Choroid plexus epithelial cell (primary cell): ENCODE measurements around the gene CFAP73.

Experiments
- DNase-seq: peaks from one replicate; pipeline ENCODE4 v3.0.0-alpha.2; 2010; ENCODE audit warnings: low read depth
- H3K4me3 ChIP-seq: 2 replicates; pipeline ENCODE4 v1.5.1; 2011; ENCODE audit warnings: low read depth, mild to moderate bottlenecking, control low read depth, low read length, moderate library complexity
- CTCF ChIP-seq: conservative IDR thresholded peaks from 2 replicates; pipeline ENCODE4 v1.5.1; 2011; ENCODE audit warnings: low read depth, mild to moderate bottlenecking, control low read depth, inconsistent platforms, low read length, moderate library complexity

Gene CFAP73

DNA sequence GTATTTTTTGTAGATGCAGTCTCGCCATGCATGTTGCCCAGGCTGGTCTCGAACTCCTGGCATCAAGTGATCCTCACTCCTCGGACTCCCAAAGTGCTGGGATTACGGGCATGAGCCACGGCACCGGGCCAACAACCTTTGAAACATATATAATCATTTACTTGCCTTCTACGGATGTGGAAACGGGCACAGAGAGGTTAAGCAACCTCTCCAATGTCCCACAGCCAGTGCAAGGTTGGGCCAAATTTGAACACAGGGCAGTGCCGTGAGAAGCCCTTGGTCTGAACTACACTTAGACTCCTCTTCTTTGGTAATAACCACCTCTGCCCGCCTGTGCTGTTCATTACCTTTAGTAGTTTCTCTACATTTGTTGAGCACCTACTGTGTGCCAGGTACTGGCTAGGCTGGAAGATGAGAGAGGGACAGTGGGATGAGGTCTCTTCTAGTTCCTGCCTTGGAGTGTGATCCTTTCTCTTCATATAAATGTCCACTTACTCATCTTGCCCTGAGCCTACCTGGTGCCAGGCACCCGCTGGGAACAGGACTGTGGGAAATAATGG, 33.6 kb downstream of the CFAP73 start:
- no peak for TF ChIP-seq CTCF
- no peak for DNase-seq
- H3K4me3 ChIP-seq, result no peak overlapping the region

GRCh38 chr12:113184098-113184899, 34.8 kb downstream of the CFAP73 start:
- no peak for TF ChIP-seq CTCF
- DNase-seq, result no peak
- H3K4me3 ChIP-seq, result peak overlapping the region; percentile 96

DNA sequence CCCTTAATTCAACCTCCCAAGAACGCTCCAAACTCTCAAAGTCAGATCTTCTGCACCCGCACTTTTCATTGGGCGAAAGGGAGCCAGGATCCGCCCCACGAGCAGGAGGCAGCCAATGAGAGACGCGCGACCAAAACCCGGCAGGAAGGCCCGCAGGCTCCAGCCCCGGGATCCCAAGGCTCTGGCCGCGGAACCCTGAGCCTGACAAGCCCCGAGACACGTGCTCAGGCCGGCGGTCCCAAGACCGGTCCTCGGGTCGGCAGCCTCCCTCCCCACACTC, 35.3 kb downstream of the CFAP73 start:
- TF ChIP-seq CTCF, result no peak
- DNase-seq, result peak; percentile 93
- peak overlapping the region; percentile 96 for H3K4me3 ChIP-seq

- peak within 1 kb of the TSS; percentile 96 for H3K4me3 ChIP-seq
- peak; percentile 76 for DNase-seq
- TF ChIP-seq CTCF, result no peak
Measured at GRCh38 chr12:113185180-113186032, 35.9 kb downstream of the CFAP73 start, which contains the start of the genes DDX54 and RITA1. DDX54 (minus strand) TSS chr12:113185478; CDS start chr12:113185451, 27 bp downstream. RITA1 (plus strand) TSS chr12:113185721; CDS start chr12:113186747, 1,026 bp downstream.

DNA sequence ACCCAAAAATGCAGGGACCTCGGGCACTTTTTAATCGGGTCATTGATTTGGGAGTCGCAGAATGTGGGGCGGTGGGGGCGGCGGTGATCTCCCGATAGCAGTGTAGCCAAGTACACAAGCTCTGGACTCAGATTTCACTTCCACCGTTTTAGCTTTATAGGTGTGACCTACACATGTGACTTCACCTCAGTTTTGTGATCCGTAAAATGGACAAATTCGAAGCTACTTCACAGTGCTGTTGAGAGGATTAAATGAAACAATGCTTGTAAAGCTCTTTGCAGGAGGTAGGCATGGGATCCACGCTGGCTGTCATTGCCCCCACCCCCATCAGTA, 36.5 kb downstream of the CFAP73 start:
- peak overlapping the region; percentile 96 for H3K4me3 ChIP-seq
- peak; percentile 48 for DNase-seq
- TF ChIP-seq CTCF, result no peak

DNA sequence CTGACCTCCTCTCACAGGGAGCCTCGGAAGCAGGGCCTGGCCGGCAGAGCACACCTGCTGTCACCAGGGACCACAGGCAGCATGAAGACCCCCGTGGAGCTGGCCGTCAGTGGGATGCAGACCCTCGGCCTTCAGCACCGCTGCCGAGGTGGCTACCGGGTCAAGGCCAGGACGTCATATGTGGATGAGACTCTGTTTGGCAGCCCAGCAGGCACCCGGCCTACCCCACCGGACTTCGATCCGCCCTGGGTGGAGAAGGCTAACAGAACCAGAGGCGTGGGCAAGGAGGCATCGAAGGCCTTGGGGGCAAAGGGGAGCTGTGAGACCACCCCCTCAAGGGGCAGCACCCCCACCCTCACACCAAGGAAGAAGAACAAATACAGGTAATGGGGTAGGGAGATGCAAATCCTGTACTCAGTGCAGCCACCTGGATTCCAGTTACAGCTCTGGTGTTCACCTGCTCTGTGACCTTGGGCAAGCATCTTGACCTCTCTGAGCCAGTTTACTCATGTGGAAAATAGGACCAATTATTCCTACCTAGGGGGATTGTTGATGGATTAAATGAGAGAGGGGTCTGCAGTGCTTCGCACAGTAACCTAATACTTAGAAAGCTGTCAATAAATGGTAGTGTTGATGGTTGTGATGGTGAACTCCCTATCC, 37.3 kb downstream of the CFAP73 start:
- DNase-seq, result no peak
- peak overlapping the region; percentile 32 for H3K4me3 ChIP-seq
- TF ChIP-seq CTCF, result no peak
